GM12878 (cell line): Measurements from ENCODE around the gene SORCS1. TPM values are rescaled to one million over a fixed set of nuclear protein-coding genes. Genes with fewer than 3 reads are reported as not detected.

ENCODE experiments used
- ATAC-seq: fragments of 200-7000 bp; cut with Tn5 transposase; 3 replicates; pipeline ENCODE4 v1.9.1; 2020; ENCODE audit warnings: mild to moderate bottlenecking, moderate library complexity
- BruUV-seq: library from RNA; stranded (reverse); fragments of 400-500 nt; replicated peaks from 2 replicates; lab custom pipeline; 2021; lab: Mats Ljungman, UMichigan
- CTCF ChIA-PET: fragments of 300-600 bp; sonication (Branson Sonifier 250); formaldehyde crosslinking; extraction: SDS; loops from one replicate; lab custom pipeline; 2021; ENCODE audit warnings: inconsistent platforms; lab: Yijun Ruan, JAX
- POLR2A ChIA-PET: fragments of 350-600 bp; formaldehyde crosslinking; extraction: SDS; loops from one replicate; lab custom pipeline; 2021; ENCODE audit warnings: inconsistent platforms; lab: Charles Lee
- RAD21 ChIA-PET: fragments of 300-600 bp; sonication (Branson Sonifier 250); formaldehyde crosslinking; loops from one replicate; lab custom pipeline; 2023; ENCODE audit warnings: antibody characterized with exemption; ENCODE audit not compliant: unreplicated experiment; lab: Charles Lee
- SMC1A ChIA-PET: fragments of 300-600 bp; sonication (Branson Sonifier 250); formaldehyde crosslinking; loops from one replicate; lab custom pipeline; 2023; ENCODE audit not compliant: unreplicated experiment, uncharacterized antibody; lab: Charles Lee
- DNase-seq: peaks from one replicate; pipeline ENCODE4 v3.0.0-alpha.2; 2011; ENCODE audit warnings: low read depth, low spot score
- FAIRE-seq: peaks from 3 replicates; lab custom pipeline; 2011; peaks lifted over from hg19 to GRCh38; lab: Jason Lieb, UNC
- H2AFZ ChIP-seq: 2 replicates; pipeline ENCODE4 v1.6.0; 2011; ENCODE audit warnings: low read depth, low read length, control low read depth; ENCODE audit not compliant: control insufficient read depth
- H3K27ac ChIP-seq: 2 replicates; pipeline ENCODE4 v1.5.1; 2011; ENCODE audit warnings: control low read depth; ENCODE audit not compliant: control insufficient read depth, insufficient read depth
- H3K27me3 ChIP-seq, 2 experiments: replicated peaks in 1 of 2; 2 replicates each; pipeline versions ENCODE4 v1.6.0 to v1.6.1; 2011; ENCODE audit warnings: low read length in 1 of 2; ENCODE audit not compliant: control insufficient read depth in 2 of 2, insufficient read depth in 2 of 2
- H3K36me3 ChIP-seq, 2 experiments: 2 replicates each; pipeline ENCODE4 v1.5.1; 2011; ENCODE audit warnings: low read length in 1 of 2; ENCODE audit not compliant: control insufficient read depth in 2 of 2, insufficient read depth in 2 of 2
- H3K4me1 ChIP-seq: 2 replicates; pipeline ENCODE4 v1.6.1; 2011; ENCODE audit warnings: mild to moderate bottlenecking, low read length, moderate library complexity, mixed read lengths; ENCODE audit not compliant: control insufficient read depth, insufficient read depth
- H3K4me2 ChIP-seq: 2 replicates; pipeline ENCODE4 v1.6.0; 2011; ENCODE audit warnings: control low read depth; ENCODE audit not compliant: control insufficient read depth, insufficient read depth
- H3K4me3 ChIP-seq: fragments of 200-600 bp; sonication (generic); 2 replicates; pipeline ENCODE4 v1.5.1; 2016
- H3K79me2 ChIP-seq: 2 replicates; pipeline ENCODE4 v1.6.0; 2011; ENCODE audit warnings: low read length; ENCODE audit not compliant: control insufficient read depth, insufficient read depth
- H3K9ac ChIP-seq: 2 replicates; pipeline ENCODE4 v1.8.0; 2011; ENCODE audit warnings: low read length, control low read depth, mixed read lengths; ENCODE audit not compliant: control insufficient read depth, insufficient read depth
- H3K9me3 ChIP-seq: replicated peaks from 3 replicates; pipeline ENCODE4 v1.5.1; 2011; ENCODE audit warnings: mild to moderate bottlenecking, low read length; ENCODE audit not compliant: control insufficient read depth, insufficient read depth
- H4K20me1 ChIP-seq: 2 replicates; pipeline ENCODE4 v1.6.0; 2011; ENCODE audit not compliant: control insufficient read depth, insufficient read depth
- ATF7 ChIP-seq: fragments of 450-650 bp; IDR thresholded peaks from 2 replicates; pipeline ENCODE4 v1.6.1; 2016; ENCODE audit warnings: low read depth, mild to moderate bottlenecking
- BACH1 ChIP-seq: fragments of 450-650 bp; IDR thresholded peaks from 2 replicates; pipeline ENCODE4 v1.6.1; 2017; ENCODE audit warnings: mild to moderate bottlenecking, borderline replicate concordance
- BCL3 ChIP-seq: IDR thresholded peaks from 2 replicates; pipeline ENCODE4 v1.6.1; 2011; ENCODE audit warnings: borderline replicate concordance, low read depth, mild to moderate bottlenecking, moderate library complexity, low read length; ENCODE audit not compliant: insufficient read depth, poor library complexity, severe bottlenecking
- ETV6 ChIP-seq, 2 experiments: fragments of 450-650 bp in 1 of 2; IDR thresholded peaks in 1 of 2; conservative IDR thresholded peaks in 1 of 2; 2 replicates each; pipeline ENCODE4 v1.6.1; 2014; ENCODE audit warnings: antibody characterized with exemption in 1 of 2, borderline replicate concordance in 1 of 2, low read depth in 1 of 2, mild to moderate bottlenecking in 1 of 2, moderate library complexity in 1 of 2
- IKZF1 ChIP-seq: fragments of 450-650 bp; conservative IDR thresholded peaks from 2 replicates; pipeline ENCODE4 v1.6.1; 2017; ENCODE audit warnings: antibody characterized with exemption, mild to moderate bottlenecking
- IRF5 ChIP-seq: fragments of 450-650 bp; IDR thresholded peaks from 2 replicates; pipeline ENCODE4 v1.6.1; 2017; ENCODE audit warnings: borderline replicate concordance
- NR2C2 ChIP-seq: IDR thresholded peaks from 2 replicates; pipeline ENCODE4 v1.6.1; 2011; ENCODE audit warnings: borderline replicate concordance, low read depth; ENCODE audit not compliant: control insufficient read depth, insufficient read length
- RUNX3 ChIP-seq: IDR thresholded peaks from 2 replicates; pipeline ENCODE4 v1.6.1; 2012; ENCODE audit warnings: low read length, inconsistent platforms
- SMAD5 ChIP-seq: IDR thresholded peaks from 2 replicates; pipeline ENCODE4 v1.6.1; 2016; ENCODE audit warnings: antibody characterized with exemption, low read depth
- SP1 ChIP-seq: IDR thresholded peaks from one replicate; pipeline ENCODE4 v1.6.1; 2011; ENCODE audit warnings: low read depth, low read length
- TBL1XR1 ChIP-seq: IDR thresholded peaks from 2 replicates; pipeline ENCODE4 v1.6.1; 2012; ENCODE audit warnings: low read depth, low read length, improper control_type of control experiment
- WRNIP1 ChIP-seq: IDR thresholded peaks from 2 replicates; pipeline ENCODE4 v1.6.1; 2011; ENCODE audit warnings: low read depth, low read length, improper control_type of control experiment, borderline replicate concordance
- ZNF207 ChIP-seq: fragments of 450-650 bp; IDR thresholded peaks from 2 replicates; pipeline ENCODE4 v1.6.1; 2014; ENCODE audit warnings: antibody characterized with exemption, mild to moderate bottlenecking, borderline replicate concordance
- ZNF217 ChIP-seq: fragments of 450-650 bp; IDR thresholded peaks from 2 replicates; pipeline ENCODE4 v1.6.1; 2017; ENCODE audit warnings: antibody characterized with exemption, mild to moderate bottlenecking
- ZNF274 ChIP-seq: IDR thresholded peaks from one replicate; pipeline ENCODE4 v1.8.0; 2011; ENCODE audit not compliant: insufficient read length, insufficient read depth
- ZNF384 ChIP-seq: IDR thresholded peaks from 2 replicates; pipeline ENCODE4 v1.6.1; 2012; ENCODE audit warnings: low read depth, mild to moderate bottlenecking, low read length, improper control_type of control experiment, borderline replicate concordance
- WGBS: methylation state at CpG from one replicate; pipeline ENCODE4 v1.1.6; 2016; ENCODE audit warnings: low lambda C conversion rate; ENCODE audit not compliant: insufficient replicate concordance, insufficient coverage; ENCODE audit errors: missing lambda C conversion rate; 5-methylcytosine and 5-hydroxymethylcytosine counted together
- in situ Hi-C: fragments of 300-500 bp; cut with MboI; formaldehyde crosslinking; loops from 9 replicates; pipeline ENCODE4 v1.14.3; 2018; ENCODE audit warnings: mixed read lengths
- intact Hi-C: fragments of 100-400 bp; cut with micrococcal nuclease; formaldehyde crosslinking; loops from one replicate; pipeline ENCODE4 v1.14.2; 2022; ENCODE audit not compliant: unreplicated experiment
- polyA plus RNA-seq, 11 experiments: library from polyadenylated mRNA; depleted of rRNA in 4 of 11; unstranded in 6 of 11; stranded (reverse) in 5 of 11; fragments of >200 nt; fragmentation: Nextera tagmentation in 4 of 11; fragmentation: Illumina TruSeq in 1 of 11; extraction: Ambion mirVana in 4 of 11; extraction: Trizol in 1 of 11; gene quantifications; 1 replicate in 1 of 11; 2 replicates in 10 of 11; pipeline versions ENCODE4 v1.2.1 to v1.2.3, GENCODE V29; 2011 to 2016; ENCODE audit warnings: inconsistent platforms in 2 of 11, missing spikeins in 2 of 11, low read depth in 1 of 11
- total RNA-seq, 4 experiments: library from RNA; depleted of rRNA in 3 of 4; stranded (reverse); fragments of >200 nt in 3 of 4; fragmentation: Illumina TruSeq in 1 of 4; extraction: Trizol in 1 of 4; gene quantifications; 2 replicates each; pipeline versions ENCODE4 v1.2.1 to v1.2.3, GENCODE V29; 2013 to 2021
- TF ChIP-seq, protein P1 (sequence below): fragments of 150-350 bp; IDR thresholded peaks from 2 replicates; pipeline ENCODE4 v1.6.1; 2016; ENCODE audit warnings: low read depth, low read length

SORCS1 gene
- total and polyA plus RNA-seq, 10 of the 15 experiments (the other 5 are each of a cell fraction or from before 2014, with no cell fraction given), result 0.02 to 9.6 (median 0.06) TPM; not detected in 3

DNA sequence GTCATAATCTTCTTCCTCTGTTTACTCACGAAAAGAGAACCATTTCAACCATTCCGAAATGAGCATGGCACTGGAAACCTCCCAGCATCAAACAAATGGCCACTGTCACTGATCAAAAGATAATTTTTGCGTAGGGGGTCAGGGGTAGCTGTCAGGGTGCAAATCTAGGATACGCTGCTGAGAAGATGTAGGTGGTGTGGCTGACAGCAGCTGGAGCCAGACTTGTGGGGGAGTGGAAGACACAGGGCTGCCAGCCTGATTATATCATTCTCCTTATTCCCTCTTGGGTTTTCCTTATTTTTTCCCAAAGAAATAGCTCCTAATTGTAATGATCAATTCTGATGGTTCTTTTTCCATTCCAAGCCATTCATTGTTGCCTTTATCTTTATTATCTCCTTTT is 266.1 kb downstream of the SORCS1 start:
- CTCF ChIA-PET, result no interaction called here

DNA sequence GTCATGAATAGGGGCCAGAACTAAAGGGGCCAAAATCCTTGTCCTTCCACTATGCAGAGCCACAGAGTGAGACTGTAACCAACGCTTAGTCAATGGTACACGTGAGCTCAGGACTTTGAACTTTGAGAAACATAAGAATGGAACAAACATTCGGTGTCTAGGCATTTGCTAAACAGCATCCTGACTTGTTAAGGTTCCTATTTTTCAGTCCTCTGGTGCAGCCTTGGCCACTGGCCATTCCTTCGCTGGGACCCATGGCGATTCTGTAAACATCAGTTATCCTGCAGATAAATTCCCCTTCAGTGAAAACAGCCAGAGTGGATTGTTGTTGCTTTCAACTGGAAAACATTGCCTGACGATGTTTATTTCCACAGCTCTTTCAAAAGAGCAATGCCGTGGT is 266.8 kb downstream of the SORCS1 start:
- Histone ChIP-seq H3K4me2 (no peak overlapping the region), H2AFZ (no peak overlapping the region), H3K36me3 (no peaks in the 10 kb centered on the region), H3K9ac (no peak overlapping the region), H3K9me3 (no peaks in the 10 kb centered on the region), H3K4me1 (no peaks in the 10 kb centered on the region), H3K27ac (no peak overlapping the region), H3K27me3 (no peaks in the 10 kb centered on the region), H4K20me1 (no peaks in the 10 kb centered on the region), H3K4me3 (no peak overlapping the region), H3K79me2 (no peaks in the 10 kb centered on the region)
- ChIA-PET CTCF (interaction anchor here (0.9 to 1.4 kb wide), 2 partner anchors 31 to 70 kb away, joined by 3 to 4 read pairs; no protein-coding TSS in a partner anchor), RAD21 (interaction anchor here (1.3 to 1.6 kb wide), 2 partner anchors 32 to 83 kb away, joined by 3 to 9 read pairs; no protein-coding TSS in a partner anchor), SMC1A (interaction anchor here (0.7 to 1.6 kb wide), 8 partner anchors 12 to 262 kb away, joined by 3 to 4 read pairs (median 3); no protein-coding TSS in a partner anchor), POLR2A (no interaction called here)
- in situ Hi-C loops, result no loop called here
- DNase-seq, result no peak
- FAIRE-seq, result no peak
- no peak for ATAC-seq
- intact Hi-C loops, result no loop called here
- 55% methylated on average over 7 of the region's 7 CpGs for WGBS
- no TSS peak for BruUV-seq
- TF ChIP-seq ZNF274, result no peak
- TF ChIP-seq BACH1, result no peak
- TF ChIP-seq IKZF1, result no peak
- TF ChIP-seq, protein P1, sequence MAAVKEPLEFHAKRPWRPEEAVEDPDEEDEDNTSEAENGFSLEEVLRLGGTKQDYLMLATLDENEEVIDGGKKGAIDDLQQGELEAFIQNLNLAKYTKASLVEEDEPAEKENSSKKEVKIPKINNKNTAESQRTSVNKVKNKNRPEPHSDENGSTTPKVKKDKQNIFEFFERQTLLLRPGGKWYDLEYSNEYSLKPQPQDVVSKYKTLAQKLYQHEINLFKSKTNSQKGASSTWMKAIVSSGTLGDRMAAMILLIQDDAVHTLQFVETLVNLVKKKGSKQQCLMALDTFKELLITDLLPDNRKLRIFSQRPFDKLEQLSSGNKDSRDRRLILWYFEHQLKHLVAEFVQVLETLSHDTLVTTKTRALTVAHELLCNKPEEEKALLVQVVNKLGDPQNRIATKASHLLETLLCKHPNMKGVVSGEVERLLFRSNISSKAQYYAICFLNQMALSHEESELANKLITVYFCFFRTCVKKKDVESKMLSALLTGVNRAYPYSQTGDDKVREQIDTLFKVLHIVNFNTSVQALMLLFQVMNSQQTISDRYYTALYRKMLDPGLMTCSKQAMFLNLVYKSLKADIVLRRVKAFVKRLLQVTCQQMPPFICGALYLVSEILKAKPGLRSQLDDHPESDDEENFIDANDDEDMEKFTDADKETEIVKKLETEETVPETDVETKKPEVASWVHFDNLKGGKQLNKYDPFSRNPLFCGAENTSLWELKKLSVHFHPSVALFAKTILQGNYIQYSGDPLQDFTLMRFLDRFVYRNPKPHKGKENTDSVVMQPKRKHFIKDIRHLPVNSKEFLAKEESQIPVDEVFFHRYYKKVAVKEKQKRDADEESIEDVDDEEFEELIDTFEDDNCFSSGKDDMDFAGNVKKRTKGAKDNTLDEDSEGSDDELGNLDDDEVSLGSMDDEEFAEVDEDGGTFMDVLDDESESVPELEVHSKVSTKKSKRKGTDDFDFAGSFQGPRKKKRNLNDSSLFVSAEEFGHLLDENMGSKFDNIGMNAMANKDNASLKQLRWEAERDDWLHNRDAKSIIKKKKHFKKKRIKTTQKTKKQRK, result no peak
- TF ChIP-seq RUNX3, result no peak
- TF ChIP-seq BCL3, result no peak
- no peak for TF ChIP-seq IRF5

More for the DNA sequence above, 266.1 kb downstream of the SORCS1 start:
- TF ChIP-seq ATF7, result no peak
- no peak for TF ChIP-seq SMAD5
- TF ChIP-seq ETV6 (conservative IDR thresholded peaks at IDR 0.05 in 1 of 2, IDR thresholded peaks at IDR 0.05 in 1 of 2; ENCODE audit: borderline replicate concordance in 1 of 2, low read depth in 1 of 2), result no peak
- no peak for TF ChIP-seq WRNIP1
- no peak for TF ChIP-seq ZNF384
- no peak for TF ChIP-seq ZNF217
- no peak for TF ChIP-seq NR2C2
- TF ChIP-seq ZNF207, result no peak
- no peak for TF ChIP-seq SP1
- no peak for TF ChIP-seq TBL1XR1
- Histone ChIP-seq H3K9me3 (no peaks in the 10 kb centered on the region), H3K36me3 (no peaks in the 10 kb centered on the region), H3K4me1 (no peaks in the 10 kb centered on the region), H3K4me3 (no peak overlapping the region), H3K27me3 (no peaks in the 10 kb centered on the region), H3K27ac (no peak overlapping the region), H3K9ac (no peak overlapping the region), H2AFZ (no peak overlapping the region), H3K4me2 (no peak overlapping the region), H4K20me1 (no peaks in the 10 kb centered on the region), H3K79me2 (no peaks in the 10 kb centered on the region)
- ChIA-PET POLR2A (no interaction called here), RAD21 (interaction anchor here (1.3 to 1.6 kb wide), 2 partner anchors 32 to 82 kb away, joined by 3 to 9 read pairs; no protein-coding TSS in a partner anchor), SMC1A (interaction anchor here (0.6 to 1.6 kb wide), 8 partner anchors 11 to 268 kb away, joined by 3 to 4 read pairs (median 3); no protein-coding TSS in a partner anchor)
- no peak for FAIRE-seq
- in situ Hi-C loops (no loop called here), intact Hi-C loops (no loop called here)
- BruUV-seq, result no TSS peak
- no peak for ATAC-seq
- DNase-seq, result no peak
- WGBS, result 51% methylated on average over 4 of the region's 4 CpGs
